Right renal cortex interstitium (tissue), 3 donors: Measurements from ENCODE around the gene FRZB. TPM values are rescaled to one million over a fixed set of nuclear protein-coding genes. Genes with fewer than 3 reads are reported as not detected.
"Not testable (repeated sequence)": the region's sequence is repeated elsewhere in the genome, so short reads cannot be mapped to it uniquely, and the experiment has no call there.

Experiments
- DNase-seq, 3 donors: peaks; one replicate each; pipeline ENCODE4 v3.0.0-alpha.2; 2013; ENCODE audit warnings: low read depth in 3 of 3, low spot score in 2 of 3
- polyA plus RNA-seq, 3 donors: library from polyadenylated mRNA; unstranded; fragments of 120-200 nt; gene quantifications; one replicate each; pipeline ENCODE4 v1.2.1, GENCODE V29; 2013; ENCODE audit not compliant: insufficient read length in 3 of 3

Gene FRZB
- polyA plus RNA-seq, 3 donors: 10.0 to 14.5 (median 13.6) TPM

DNA sequence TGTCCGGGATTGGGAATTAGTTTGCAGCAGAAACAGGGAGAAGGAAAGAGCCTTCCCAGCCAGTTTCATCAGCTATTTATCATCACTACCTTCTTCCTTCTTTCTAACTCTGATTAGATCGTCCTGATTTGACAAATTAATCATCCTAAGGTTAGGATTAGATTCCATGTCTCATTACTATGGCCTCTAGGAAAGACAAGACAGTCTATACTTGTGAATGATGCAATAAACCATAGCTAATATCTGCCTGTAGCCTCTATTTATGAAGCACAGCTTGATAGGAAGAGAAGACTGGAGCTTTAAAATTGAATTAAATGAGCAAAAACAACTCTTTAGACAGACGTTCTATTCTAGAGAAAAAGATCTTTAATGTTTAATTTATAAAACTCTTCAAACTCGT is 25.2 kb upstream of the FRZB start:
- no peak for DNase-seq

DNA sequence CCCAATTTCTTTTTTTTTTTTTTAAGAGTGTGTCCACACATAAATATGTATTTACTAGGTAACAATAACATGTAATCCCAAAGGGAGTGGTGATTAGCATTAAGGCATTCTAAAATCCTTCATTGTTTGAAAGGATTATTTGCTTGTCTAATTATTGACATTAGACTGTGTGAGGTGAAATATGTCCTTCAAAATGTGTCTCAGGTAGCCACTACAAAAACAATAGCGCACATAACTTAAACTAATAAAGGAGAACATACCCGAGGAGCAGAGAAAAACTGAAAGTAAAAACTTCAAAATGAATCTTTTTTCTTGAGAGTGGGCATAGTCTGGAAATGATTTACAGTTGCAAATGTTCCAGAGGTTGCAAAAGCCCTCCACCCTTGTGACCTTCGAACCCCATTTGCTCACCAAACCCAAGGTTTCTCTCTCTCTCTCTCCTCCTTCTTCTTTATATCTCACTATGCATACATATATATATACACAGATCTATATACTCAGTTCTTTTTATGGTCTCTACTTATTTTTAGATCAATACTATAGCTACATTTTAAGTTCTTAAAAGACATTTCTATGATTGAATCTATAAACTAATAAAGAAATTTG is 24.4 kb upstream of the FRZB start:
- no peak for DNase-seq

DNA sequence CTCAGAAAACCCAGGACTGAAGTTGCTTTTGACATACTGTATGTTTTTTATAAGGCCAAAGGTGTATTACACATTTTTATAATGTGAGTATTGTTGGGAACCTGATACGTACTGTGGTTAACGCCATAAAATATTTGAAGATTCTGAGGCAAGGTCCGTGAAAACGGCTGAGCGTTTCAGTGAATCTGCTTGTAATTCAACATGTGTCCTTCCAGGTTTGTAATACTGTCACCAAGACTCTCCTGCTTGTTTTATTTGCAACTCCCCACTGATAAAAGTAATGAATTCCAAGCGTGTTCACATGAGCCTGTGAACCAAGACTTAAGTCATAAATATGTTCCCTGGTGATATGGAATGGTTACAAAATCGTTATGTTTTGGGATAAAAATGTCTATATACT is 23.9 kb upstream of the FRZB start:
- DNase-seq: no peak

DNA sequence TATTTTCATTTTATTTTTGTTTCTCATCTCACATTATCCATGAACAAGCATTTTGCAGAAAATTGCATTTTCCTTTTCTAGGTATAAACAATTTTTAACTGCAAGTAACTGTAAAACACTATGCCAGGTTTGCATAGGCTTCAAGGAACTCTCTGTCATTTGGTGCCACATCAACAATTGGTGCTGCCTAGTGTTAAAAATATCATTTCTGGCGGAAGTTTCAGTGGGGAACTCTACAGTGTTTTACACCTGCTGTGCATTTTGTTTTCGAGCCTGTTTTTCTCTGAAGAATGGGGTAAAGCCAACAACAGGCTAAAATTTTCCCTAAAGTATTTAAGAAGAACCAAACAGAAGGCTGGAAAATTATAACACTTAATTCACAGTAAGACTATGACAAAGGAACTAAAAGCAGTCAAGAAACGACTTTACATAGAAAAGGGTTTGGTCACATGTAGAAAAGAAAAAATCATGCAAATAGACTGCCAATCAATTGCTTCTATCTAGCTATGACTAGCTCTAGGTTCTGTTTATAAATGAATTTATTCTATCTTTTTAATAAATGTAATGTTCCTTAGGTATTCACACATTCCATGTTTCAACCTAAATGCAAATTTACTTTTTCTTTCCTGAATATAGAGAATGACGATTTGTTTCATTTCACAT is 21.4 kb upstream of the FRZB start:
- no peak for DNase-seq

DNA sequence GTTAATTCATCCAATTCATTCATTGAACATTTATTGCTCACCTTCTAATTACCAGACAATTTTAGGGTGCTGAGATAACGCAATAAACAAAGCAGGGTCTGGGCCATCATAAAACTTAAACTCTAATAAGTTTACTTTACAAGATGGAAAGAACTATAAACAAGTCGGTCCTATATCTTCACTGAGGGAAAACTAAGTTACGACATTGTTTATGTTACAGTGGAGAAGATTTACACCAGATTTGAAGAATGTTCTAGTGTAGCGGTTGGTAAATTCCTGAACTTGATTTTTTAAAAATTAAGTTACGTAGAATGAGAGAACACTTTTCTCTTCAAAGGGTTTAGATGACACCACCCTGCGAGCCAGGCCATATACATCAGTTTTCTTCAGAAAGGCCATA is 20.7 kb upstream of the FRZB start:
- DNase-seq: no peak

DNA sequence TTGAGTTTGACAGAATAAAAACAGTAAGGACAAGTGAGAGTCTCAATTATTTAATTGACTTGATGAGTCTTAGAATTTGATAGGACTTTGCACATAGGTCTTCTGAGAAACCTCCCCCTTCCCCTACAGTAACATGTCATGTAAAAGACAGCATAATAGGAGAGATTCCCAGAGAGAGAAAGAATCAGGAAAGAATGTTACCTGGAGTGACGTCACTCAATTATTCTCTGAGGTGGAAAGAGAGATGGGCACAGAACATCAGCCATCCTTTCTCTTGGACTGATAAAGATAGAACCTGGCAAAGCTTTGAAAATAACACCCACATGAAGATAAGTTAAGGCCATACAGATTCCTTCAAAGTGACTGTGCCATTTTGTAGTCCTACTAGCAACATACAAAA is 19.3 kb upstream of the FRZB start:
- no peak for DNase-seq

DNA sequence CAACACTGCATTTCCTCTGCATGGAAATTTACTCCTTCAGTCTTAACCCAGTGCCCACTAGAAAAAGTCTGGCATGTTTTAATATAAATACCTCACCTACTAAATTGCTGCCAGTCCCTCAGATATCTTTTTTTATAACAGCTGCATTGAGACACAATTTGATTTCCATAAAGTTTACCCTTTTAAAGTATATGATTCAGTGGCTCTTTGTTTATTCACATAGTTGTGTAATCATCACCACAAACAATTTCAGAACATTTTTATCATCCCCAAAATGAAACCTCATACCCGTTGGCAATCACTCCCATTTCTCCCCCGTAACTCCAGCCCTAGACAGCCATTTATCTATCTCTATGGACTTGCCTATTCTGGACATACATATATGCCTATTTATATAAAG is 17.0 kb upstream of the FRZB start:
- no peak for DNase-seq

DNA sequence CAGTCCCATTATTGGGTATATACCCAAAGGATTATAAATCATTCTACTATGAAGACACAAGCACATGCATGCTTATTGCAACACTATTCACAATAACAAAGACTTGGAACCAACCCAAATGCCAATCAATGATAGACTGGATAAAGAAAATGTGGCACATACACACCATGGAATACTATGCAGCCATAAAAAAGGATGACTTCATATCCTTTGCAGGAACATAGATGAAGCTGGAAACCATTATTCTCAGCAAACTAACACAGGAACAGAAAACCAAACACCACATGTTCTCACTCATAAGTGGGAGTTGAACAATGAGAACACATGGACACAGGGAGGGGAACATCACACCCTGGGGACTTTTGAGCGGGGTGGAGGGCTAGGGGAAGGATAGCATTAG is 13.7 kb upstream of the FRZB start:
- DNase-seq: not testable (repeated sequence)

DNA sequence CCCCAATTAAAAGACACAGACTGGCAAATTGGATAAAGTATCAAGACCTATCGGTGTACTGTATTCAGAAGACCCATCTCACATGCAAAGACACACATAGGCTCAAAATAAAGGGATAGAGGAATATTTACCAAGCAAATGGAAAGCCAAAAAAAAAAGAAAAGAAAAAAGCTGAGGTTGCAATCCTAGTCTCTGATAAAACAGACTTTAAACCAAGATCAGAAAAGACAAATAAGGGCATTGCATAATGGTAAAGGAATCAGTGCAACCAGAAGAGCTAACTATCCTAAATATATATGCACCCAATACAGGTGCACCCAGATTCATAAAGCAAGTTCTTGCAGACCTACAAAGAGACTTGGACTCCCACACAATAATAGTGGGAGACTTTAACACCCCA is 10.2 kb upstream of the FRZB start:
- not testable (repeated sequence) for DNase-seq

DNA sequence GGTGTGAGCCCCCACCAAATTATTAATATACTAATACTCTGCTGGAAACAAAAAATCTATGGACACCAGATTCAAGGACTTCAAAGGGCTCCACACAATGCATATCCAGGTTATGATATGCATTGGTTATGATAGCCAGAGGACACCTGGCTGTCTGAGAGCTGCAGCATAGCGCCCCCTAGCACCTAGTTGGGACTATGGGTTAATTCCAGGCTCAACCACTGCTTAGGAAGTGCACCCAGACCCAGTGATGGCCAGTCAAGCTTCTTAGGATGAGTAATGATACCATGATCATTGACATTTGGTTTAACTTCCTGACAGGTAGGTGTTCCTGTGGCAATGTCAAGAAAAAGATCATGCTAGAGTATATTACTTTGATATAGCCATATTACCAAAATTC is 3.8 kb upstream of the FRZB start:
- DNase-seq: no peak

DNA sequence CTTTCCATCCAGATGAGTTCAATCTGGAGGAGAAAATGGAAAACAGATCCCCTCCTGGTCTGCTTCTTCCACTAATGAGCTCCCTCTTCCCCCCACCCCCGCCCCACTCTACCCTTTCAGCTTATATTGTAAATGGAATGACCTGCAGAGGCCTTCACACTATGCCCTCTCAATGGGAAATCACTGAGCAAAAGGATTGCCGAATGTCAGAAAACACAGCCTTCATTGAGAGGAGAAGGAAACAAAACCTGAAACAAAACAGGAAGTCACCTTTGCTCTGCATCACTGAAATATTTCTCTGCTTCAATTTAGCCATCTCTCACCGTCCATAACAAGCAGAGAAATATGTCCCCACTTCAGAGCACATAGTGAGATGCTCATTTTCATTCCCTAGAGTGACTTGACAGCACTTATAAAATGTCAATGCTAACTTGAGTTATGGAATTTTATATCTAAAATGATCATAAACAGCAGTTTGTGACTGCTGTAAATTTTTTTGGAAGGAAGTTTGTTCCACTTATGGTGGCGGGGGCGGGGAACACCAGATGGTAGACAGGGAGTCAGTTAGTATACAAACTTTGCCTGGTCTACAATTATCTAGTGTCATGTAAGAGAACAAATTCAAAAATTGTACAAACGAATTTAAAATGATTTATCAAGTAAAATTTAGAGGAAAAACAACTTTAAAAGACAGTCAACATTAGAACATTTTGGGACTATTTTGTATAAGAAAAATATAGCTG is 1.8 kb upstream of the FRZB start:
- no peak for DNase-seq

DNA sequence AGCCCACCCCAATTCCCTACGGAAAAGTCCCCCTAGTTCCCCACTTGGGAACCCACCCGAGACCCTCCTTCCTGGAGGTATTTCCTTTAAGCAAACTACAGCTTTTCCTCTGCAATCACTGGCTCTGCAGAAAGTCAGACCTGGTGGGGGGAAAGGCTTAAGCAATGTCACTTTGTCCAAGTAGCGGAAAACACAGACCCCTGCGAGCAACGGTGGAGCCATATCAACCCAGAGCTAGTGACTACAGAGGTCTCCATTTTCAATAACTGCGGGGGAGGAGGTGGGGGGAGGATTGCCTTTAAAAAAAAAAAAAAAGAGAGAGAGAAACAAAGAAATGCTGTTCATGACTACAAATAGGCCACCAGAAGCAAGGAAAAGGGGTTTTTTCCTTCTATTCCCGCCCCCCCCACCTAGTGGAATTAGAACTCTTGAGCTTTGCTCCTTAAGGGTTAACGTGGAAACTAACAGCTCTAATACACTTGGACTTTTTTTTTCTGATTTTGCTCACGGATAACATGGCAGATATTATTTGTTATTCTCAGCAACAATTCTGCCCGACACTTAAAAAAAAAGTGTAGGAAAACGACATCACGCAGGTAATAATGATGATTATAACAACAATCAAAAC is 1.1 kb upstream of the FRZB start:
- DNase-seq: no peak

DNA sequence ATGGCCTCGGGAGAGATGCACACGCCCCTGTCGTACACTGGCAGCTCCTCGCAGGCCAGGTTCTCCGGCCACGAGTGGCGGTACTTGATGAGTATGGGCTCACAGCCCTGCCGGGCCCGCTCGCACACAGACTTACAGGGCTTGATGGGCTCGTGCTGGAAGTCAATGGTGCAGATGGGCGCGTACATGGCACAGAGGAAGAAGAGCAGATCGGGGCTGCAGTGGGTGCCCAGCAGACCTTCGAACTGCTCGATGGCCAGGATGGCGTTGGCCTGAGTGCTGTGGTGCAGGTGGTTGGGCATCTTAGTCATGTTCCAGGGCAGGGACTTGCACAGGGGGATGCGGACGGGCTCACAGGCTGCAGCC is 359 bp downstream of the FRZB start:
- DNase-seq: no peak

DNA sequence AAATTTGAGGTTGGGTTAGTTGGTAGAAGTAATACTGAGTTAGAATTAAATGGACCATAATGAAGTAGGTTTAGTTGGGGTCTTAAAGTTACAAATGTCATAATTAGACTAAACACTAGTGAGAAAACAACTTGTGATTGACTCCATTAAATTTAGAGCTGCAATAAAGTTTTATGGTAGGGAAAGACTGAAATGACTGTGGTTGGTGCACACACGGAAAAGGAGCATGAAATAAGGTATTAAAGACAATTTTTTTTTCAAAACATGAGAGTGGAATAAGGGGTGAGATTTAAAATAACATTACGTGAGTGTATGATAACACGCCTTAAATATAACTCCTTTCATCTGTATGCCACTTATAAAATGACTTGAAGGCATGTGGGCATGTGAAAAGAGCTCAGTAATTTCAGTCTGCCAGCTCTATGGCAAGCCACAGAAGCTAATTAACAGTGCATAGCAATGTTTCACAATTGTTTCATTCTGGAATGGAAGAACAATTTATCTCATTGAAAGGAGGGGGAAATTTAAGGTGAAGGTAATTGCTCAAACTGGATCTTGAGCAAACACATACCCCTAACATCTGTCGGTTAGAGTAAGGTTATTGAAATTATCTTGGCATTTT is 1.4 kb downstream of the FRZB start:
- no peak for DNase-seq

DNA sequence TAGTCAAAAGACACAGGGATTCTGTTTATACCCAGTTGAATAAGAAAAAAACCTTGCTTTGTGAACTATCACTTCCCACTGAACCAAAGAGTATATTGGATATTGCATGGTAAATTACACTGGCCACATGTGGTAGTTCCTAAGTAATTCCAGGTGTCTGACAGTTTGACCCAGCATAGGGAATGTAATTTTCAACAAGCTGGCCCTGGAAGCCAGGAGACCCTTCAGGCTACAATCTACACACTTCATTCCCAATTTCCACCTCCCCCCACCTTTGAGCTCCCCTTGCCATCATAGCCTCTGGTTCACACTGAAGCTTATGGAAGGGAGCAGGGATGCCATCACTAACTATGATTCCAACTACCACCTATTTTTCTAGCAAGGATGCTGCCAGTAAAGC is 2.8 kb downstream of the FRZB start:
- no peak for DNase-seq

DNA sequence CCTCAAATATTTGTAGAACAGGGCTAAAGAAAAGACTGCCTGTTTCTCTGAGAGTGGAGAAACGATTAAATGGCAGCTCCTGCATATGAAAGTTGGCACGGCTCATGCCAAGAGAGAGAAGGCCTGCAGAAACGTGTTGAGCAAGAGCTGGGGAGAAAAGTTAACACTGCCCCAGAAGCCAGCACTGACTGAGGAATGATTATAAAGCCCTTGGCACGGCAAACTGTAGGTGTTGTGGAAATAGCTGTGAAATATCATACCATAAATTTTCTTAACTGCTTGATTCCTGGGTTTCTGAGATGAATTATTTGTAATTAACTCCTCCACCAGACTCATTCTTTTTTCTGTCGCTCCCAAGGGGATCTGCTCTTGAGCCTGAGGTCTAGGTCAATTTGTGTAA is 4.3 kb downstream of the FRZB start:
- DNase-seq: no peak

DNA sequence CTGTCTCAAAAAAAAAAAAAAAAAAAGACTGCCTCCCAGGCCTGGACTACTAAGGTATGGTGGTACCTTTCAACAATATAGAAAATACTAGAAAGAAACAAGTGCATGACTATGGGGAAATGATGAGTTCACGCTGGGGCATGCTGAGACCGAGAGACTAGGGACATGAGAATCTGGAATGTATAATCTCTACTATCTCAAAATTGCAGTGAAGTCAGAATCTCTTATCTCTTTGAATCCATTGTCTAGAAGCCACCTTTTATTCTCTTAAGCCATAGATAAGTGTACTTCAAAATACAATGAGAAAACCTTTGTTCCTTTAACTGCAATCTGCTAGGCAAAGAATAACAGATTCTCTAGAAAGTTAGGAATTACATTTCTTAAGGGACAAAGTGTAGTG is 5.6 kb downstream of the FRZB start:
- DNase-seq: no peak

DNA sequence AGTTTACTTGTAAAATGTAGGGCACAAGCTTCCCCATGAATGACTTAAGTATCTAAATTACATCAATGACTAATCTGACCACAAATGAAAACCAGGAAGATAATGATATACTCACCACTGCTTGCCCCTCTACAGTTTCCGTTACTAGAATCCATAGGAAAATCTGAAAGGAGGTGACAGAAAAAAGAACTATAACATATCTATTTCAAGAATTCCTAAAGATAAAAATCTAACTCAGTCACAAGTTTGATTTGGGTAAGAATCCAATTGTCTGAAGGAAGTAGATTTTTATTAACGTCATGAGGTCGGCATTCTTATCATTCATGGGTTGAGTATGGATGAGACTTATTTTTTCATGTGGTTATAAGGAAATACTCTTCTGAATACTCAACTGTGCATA is 7.8 kb downstream of the FRZB start:
- DNase-seq: no peak

DNA sequence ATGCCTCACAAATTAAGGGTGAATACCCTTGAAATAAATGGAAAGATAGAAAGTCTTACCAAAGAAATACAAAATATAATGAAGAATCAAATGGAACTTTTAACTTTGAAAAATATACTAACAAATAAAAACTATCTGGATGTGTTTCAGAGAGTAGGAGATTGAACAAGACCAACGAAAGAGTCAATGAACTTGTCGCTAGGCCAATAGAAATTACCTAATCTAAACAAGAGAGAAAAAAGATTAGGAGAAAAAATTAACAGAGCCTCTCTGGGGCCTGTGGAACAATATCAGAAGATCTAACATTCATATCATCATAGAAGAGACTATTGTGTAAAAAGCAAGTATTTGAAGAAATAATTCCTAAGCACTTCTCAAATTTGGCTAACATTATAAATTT is 11.1 kb downstream of the FRZB start:
- no peak for DNase-seq

DNA sequence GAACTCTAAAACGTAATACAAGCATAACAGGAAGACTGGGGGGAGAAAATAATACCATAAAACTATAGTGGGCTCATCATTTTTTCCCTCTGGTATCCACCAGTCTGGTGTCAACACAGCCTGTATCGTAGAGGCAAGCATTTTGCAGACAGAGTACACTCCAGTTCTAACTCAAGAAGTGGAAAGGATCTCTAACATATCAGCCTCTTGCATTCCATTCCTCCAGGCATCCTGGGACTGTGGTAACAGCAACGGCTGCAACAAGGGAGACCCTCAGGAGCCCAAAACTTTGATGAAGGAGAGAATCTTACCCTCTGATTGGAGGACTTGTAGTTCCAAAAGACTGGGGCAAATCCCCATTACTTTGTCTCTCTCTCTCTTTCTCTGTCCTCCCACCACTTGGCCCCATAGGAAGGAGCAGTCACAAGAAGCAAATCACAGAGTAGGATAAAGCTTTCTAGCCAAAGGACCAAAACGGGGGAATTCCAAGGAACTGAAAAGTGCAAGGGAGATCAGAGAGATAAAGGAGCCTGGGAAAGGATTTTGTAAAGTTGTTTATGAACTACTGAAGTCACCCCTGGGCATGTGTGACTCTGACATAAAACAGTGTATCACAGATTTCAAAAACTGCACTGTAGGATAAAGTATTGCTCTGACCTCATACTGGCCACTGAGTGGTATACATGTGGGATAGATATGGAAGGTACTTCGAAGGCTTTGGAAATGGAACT is 11.9 kb downstream of the FRZB start:
- no peak for DNase-seq

DNA sequence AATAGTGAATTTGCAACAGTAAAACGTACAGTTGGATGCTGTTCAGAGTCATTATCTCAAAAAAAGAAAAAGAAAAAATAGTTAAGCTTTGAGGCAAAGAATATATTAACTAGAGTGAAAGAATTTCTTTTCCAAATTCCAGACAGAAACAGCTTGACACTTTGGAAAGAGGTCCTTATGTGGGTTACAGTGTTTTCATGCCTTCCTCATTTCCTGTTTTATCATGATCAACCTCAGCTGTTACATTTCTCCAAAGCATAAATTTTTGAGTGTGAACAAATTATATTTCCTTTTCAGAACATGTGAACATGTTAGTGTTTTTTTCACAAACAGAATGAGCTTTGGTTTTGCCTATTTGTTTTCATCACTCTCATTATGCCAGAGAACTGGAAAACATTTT is 13.6 kb downstream of the FRZB start:
- DNase-seq: no peak
